ENCODE measurements around the gene SND1.

SND1 gene

GRCh38 chr7:127907110-127908040, 255.4 kb downstream of the SND1 start:
- H3K4me3 ChIP-seq (ENCODE audit: low read depth, low read length), result no peak overlapping the region
- no peak for DNase-seq (ENCODE audit: low read depth)
- no peak for TF ChIP-seq CTCF (IDR thresholded peaks at IDR 0.05; ENCODE audit: insufficient read depth, low read depth, low read length, missing control alignments)

GRCh38 chr7:127908430-127909258, 256.6 kb downstream of the SND1 start:
- H3K4me3 ChIP-seq (ENCODE audit: low read depth, low read length), result no peak overlapping the region
- no peak for TF ChIP-seq CTCF (IDR thresholded peaks at IDR 0.05; ENCODE audit: insufficient read depth, low read depth, low read length, missing control alignments)
- peak; percentile 30 for DNase-seq (ENCODE audit: low read depth)

GRCh38 chr7:127909424-127910152, 257.6 kb downstream of the SND1 start:
- DNase-seq (ENCODE audit: low read depth), result no peak
- no peak overlapping the region for H3K4me3 ChIP-seq (ENCODE audit: low read depth, low read length)
- TF ChIP-seq CTCF (IDR thresholded peaks at IDR 0.05; ENCODE audit: insufficient read depth, low read depth, low read length, missing control alignments), result no peak

- DNase-seq (ENCODE audit: low read depth), result no peak
- TF ChIP-seq CTCF (IDR thresholded peaks at IDR 0.05; ENCODE audit: insufficient read depth, low read depth, low read length, missing control alignments), result no peak
- H3K4me3 ChIP-seq (ENCODE audit: low read depth, low read length), result no peak overlapping the region
These were observed 258.7 kb downstream of the SND1 start for GRCh38 chr7:127910670-127911069.

- TF ChIP-seq CTCF (IDR thresholded peaks at IDR 0.05; ENCODE audit: insufficient read depth, low read depth, low read length, missing control alignments), result no peak
- no peak overlapping the region for H3K4me3 ChIP-seq (ENCODE audit: low read depth, low read length)
- DNase-seq (ENCODE audit: low read depth), result peak; percentile 82
These were observed 260.0 kb downstream of the SND1 start for GRCh38 chr7:127911968-127912511.

- no peak for DNase-seq (ENCODE audit: low read depth)
- TF ChIP-seq CTCF (IDR thresholded peaks at IDR 0.05; ENCODE audit: insufficient read depth, low read depth, low read length, missing control alignments), result no peak
- no peak overlapping the region for H3K4me3 ChIP-seq (ENCODE audit: low read depth, low read length)
These were observed 260.9 kb downstream of the SND1 start for GRCh38 chr7:127912901-127913300.
